Activated CD8-positive, alpha-beta memory T cell treated with anti-CD3 and anti-CD28 coated beads for 4 hours (primary cell): Measurements from ENCODE around the gene EML1.

Source experiments
- DNase-seq, 2 donors: peaks; one replicate each; pipeline ENCODE4 v3.0.0-alpha.2; 2020; ENCODE audit warnings: low read depth in 2 of 2

The EML1 gene

DNA sequence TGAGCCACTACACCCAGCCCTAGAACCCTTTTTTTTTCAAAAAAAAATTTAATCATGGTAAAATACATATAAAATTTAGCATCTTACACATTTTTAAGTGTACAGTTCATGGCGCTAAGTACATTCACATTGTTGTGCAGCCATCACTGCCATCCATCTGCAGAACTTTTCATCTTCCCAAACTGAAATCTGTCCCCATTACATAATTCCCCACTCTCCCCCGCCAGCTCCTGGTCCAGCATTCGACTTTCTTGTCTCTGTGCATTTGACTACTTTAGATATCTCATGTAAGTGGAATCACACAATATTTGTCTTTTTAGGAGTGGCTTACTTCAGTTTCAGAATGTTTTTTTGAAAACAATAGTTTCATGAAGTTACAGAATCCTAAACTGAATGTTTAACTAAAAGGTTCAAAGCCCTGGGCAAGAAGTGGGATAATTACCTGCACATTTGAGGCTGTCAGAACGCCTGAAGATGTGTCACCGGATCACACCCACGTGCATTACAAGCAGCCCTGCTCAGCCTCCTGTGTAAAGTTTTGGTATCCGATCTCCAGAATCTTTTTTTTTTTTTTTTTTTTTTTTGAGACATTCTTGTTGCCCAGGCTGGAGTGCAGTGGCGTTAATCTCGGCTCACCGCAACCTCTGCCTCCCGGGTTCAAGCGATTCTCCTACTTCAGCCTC lies 12.7 kb downstream of the EML1 start:
- no peak for DNase-seq

DNA sequence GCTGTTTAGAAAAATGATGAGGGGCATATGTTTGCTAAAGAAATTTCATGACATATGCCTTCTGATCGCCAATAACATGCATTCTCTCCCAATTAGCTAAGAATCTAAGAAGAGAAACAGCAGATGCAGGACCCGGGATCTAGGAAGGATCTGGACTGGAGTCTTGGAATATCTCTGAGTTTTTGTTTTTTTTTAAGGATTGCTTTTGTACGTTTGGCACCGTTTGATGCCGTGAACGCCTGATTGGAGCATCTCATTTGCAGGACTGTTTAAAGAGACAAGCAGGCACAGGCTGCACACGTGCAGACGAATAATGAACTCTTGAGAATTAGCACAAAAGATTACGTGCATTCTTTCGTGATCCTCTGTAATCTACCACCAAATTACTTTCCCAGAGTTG lies 13.6 kb downstream of the EML1 start:
- no peak for DNase-seq

DNA sequence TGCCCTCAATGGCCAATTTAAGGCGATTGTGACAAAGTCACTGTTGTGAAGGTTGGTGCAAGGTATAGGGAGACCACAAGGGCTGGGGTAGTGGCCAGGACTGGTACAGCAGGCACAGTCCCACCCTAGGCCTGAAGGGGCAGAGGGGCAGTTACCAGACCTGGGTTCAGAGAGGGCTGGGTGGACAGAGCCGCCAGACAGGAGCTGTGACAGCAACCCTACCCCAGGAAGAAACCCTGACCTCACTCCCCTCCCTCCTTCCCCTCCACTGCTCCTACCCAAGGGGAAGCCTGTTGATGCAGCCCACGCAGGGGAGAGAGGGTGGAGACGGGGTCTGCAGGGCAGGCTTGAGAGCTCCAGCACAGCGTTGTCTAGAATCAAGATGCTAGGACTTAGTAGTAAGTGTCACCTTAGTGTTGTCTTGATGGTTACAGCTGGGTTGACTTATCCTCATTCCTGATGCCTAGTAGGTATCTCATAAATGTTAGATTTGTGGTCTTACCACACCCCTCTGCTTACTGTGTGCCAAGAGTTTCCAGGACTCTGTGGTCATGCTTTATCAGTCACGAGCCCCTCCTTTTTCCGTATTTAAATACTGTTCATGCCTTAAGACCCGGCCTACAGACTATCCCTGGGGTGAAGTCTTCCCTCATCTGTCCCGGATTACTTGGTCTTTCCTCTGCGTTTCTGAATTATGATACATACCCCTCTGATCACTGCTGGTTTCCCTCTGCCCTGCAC lies 14.4 kb downstream of the EML1 start:
- DNase-seq = no peak

DNA sequence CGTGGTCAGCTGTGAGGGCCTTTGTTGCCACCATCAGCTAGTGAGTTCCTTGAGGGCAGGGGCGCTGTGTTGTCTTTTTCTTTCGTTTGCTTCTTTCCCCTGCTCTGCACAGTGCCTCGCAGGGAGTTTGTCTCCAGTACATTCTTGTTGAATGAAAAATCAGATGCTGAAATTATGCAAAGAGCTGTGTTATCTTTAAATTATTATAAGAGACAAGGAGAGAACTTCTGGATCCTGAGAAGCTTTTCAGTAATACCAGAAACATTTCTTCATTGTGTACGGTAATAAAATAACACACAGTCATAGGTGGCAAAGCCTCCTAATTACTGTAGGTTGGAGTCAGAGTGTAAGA lies 14.9 kb downstream of the EML1 start:
- no peak for DNase-seq

DNA sequence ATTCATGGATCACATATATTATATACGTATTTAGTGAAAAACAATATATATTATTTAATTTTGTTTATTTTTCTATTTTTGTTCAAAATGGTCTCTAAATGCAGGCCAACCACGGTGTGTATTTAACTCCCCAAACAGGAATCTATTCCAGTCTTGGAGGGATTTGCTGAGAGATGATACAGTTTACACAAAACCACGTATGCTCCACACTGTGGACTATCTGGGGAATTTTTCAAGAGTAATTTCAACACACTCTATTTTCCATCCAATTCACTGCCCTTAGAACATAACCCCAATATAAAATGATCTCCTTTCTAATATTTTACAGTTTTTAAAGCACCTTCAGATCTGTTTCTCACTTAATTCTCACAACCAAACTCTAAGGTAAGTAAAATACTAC lies 15.3 kb downstream of the EML1 start:
- DNase-seq = no peak

DNA sequence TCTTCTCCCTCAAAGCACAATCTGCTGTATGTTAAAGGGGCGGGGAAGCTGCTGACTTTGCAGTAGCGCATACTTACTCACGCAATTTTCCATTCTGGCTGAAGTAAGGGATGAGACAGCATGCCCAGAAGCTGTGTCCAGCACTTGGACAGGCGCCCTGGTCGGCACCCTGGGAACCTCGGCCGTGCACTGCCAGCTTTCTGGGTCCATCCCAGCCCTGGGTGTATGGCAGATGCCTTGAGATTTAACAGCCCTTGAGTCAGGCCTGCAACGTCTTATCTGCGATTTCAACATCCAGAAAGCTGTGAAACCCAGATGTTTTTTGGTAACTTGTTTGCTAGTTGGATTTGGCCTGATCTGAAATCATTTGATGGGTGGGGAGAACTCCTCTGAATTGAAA lies 16.1 kb downstream of the EML1 start:
- DNase-seq = no peak

DNA sequence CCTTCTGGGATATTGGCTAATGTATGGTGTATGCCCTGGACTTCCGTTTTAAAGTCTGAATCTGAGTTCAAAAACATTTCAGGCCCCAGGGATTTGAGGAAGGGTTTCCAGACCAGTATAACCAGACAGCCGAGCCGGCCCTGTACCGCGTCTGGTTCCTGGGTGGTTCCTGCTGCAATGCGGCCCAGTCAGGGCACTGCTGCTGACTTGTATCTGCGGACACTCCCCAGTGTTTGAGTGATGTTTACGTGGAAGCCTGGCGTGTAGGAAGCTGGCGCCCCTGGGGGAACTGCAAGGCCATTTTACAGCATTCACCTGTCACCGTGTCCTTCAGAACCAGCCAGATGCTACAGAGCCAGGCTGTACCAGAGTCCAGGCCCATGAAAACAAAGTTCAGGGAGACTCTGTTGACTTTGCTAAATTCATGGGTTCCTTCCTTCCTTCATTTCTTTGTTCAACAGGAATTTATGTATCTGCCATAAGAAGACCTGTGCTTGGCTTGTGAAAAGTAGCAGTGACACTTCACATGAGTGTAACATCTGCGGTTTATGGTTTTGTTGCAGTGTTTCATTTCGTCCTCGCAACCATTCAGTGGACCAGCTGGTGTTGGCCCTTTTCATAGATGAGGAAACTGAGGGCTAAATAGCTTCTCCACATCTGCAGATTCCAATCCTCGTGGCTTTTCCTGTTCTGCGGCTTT lies 16.8 kb downstream of the EML1 start:
- DNase-seq = no peak

DNA sequence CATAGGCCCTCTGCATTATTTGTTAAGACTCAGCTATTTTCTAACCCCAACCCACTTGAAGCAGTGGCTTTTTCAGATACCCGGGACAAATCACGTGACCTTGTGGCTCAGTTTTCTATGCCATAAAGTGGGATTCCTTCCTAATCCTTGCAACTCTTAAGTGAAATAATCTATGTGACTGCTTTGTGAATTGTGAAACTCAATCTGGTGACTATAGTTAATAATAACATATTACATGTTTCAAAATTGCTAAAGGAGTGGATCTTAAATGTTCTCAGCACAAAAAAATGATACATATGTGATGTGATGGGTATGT lies 17.3 kb downstream of the EML1 start:
- no peak for DNase-seq

DNA sequence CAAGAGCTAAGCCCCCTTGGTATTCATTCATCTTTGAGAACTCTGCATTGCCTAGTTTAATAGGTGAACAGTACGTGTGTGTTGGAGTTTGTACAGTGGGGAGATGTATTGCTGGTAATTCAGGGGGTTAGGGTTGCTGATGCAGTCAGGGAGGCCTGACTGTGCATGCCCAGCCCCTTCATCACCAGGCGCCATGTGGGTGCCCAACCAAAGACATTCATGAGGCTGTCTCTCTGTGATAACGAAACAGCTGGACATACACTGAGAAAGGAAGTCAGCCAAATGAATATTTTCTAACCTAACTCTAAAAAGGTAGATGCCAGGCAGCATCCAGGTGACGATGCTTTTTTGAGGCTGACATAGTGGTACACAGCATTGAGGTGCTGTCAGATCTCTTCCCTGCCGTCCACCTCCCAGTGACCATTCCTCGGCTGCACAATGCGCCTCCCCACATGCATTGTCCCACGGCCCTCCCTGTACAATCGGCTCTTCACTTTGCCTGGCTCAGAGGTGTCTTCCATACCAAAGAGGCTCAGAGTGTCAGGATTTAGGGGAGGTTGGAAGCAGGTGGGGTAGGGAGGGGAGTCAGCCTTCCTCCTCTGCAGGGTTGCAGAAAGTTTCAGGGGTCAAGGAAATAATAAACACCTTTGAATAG lies 19.0 kb downstream of the EML1 start:
- no peak for DNase-seq

DNA sequence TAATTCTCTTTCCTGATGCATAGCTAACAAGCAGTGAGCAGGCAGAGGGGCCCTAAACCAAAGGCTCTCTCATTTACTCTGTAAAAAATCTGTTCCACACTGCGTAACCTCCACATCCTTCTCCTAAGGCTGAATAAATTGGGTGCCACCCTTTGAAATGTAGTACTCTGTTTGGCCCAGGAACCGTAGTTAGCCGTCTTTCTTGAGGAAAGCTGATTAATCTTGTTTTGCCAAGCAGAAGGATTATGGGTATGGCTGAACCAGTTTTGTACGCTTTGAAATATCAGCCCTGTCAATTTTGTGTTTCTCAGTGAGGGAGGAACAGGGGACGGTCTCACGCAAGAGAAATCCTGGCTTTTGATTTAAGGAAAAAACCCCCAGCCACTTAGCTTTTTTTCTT lies 19.7 kb downstream of the EML1 start:
- no peak for DNase-seq

DNA sequence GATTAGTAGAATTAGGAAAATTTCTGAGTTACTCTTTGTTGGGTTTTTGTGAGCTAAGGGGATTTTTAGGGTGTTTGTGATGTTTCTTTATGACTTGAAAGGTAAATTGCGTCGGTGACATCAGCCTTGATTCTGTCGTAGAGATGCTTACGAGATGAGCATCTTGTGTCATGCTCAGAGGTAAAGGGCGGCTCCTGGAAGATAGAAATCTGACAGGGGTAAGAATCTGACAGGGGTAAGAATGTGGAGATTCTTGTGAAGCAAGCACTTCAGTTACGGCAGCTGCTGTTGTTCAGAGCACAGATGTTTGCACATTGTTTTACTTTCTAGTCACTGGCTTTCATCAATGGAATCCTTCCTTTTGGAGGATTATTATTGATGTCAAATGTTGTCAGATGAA lies 22.5 kb downstream of the EML1 start:
- no peak for DNase-seq

DNA sequence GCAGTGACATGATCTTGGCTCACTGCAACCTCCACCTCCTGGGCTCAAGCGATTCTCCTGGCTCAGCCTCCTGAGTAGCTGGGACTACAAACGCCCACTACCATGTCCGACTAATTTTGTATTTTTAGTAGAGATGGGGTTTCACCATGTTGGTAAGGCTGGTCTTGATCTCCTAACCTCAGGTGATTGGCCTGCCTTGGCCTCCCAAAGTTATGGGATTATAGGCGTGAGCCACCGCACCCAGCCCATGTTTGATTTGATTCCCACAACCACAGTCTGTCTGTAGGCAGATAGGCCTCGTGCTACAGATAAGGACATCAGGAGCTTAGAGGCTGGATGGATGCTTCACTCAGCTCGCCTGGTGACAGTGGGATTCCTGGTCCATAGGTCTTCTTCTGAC lies 23.0 kb downstream of the EML1 start:
- DNase-seq = no peak

DNA sequence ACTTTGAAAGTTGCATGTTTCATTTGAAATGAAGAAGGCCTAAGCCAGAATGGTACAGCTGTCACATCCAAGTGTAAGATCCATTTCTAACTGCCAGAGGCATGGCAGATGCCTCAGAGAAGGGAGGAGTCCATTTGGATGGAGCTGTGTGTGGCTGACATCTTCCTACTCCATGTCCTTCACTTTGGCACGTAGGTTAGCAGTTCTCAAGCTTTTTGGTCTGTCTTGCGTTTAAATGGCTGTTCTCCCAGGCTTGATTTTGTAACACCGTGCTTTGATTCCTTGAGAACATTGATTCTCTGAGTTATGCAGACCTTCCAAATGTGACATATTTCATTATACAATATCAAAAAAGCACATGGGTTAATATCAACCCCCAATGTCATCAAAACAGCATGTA lies 23.4 kb downstream of the EML1 start:
- no peak for DNase-seq

DNA sequence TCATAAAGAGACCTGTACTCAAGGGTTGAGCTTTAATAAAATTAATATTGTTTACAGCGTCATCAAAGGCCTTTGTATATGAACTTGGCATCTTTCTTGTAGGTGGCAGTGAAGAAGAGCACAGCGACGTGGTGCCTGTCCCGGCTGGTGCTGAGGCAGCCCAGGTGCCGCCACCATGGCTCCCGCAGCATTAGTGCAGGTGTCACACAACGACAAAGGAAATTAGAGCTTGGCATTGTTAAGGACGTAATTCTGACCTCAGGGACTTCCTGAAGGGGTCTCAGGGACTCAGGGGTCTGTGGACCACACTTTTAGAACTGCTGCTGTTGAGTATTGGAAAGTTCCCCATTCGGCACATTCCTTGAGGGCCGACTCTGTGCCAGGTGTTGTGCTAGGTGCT lies 24.1 kb downstream of the EML1 start:
- no peak for DNase-seq

DNA sequence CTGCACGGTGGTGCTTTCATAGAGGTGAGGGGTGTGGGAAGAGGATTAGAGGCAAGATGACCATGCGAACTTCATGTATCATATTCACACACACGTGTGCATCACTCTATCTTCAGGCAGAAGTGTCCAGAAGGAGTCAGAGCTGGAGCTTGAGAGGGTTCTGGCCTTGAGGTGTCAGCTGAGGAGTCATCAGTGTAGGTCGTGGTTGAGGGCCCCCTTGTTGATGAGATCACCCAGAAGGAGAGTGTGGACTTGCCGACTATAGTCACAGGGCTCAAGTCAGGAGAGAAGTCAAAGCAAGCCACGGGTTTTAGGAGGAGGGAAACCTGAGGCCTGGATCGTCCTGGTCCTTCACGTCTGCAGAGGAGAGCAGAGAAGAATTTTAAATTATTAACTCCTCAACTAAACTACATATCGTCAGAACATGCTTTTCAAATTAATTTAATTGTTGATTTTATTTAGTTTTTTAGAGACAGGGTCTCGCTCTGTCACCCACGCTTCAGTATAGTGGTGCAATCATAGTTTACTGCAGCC lies 25.4 kb downstream of the EML1 start:
- DNase-seq = no peak

DNA sequence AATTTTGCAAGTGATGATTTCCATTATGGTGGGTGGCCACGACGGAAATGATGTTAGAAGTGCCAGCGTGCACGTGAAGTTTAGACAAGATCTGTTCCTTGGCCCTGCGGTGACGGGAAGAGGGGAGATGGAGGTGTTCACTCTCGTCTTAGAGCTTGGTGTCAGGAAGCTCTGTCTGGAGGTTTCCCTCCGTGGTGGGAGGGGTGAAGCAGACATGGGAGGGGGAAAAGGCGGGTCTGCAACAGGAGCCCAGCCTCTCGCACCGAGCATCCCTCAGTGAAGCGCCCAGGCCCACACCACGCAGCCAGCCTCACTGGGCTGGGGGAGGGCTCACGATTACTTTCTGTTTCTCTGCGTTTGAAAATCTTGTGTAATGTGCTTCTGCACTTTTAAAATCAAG lies 26.3 kb downstream of the EML1 start:
- DNase-seq = no peak

DNA sequence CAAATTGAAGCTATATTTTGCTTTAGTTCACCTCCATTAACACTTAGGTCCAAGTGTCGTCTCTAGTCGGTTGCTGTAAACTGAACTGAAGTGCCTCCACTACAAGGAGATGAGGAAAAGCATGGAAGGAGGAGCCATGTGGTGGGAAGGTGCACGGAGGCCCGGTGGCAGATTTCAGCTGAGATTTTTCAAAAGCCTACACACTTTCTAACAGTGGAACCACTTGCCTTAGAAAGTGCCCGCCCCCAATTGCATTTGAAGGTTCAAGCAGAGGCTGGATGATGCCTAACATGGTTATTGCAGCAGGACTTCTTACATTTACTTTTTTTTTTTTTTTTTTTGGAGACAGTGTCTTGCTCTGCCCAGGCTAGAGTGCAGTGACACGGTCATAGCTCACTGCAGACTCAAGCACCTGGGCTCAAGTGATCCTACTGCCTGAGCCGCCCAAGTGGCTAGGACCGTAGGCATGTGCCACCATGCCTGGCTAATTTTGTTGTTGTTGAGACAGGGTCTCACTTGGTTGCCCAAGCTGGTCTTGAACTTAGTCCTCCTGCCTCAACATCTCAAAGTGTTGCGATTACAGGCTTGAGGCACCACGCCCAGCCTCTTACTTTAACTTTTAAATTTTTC lies 27.6 kb downstream of the EML1 start:
- no peak for DNase-seq

DNA sequence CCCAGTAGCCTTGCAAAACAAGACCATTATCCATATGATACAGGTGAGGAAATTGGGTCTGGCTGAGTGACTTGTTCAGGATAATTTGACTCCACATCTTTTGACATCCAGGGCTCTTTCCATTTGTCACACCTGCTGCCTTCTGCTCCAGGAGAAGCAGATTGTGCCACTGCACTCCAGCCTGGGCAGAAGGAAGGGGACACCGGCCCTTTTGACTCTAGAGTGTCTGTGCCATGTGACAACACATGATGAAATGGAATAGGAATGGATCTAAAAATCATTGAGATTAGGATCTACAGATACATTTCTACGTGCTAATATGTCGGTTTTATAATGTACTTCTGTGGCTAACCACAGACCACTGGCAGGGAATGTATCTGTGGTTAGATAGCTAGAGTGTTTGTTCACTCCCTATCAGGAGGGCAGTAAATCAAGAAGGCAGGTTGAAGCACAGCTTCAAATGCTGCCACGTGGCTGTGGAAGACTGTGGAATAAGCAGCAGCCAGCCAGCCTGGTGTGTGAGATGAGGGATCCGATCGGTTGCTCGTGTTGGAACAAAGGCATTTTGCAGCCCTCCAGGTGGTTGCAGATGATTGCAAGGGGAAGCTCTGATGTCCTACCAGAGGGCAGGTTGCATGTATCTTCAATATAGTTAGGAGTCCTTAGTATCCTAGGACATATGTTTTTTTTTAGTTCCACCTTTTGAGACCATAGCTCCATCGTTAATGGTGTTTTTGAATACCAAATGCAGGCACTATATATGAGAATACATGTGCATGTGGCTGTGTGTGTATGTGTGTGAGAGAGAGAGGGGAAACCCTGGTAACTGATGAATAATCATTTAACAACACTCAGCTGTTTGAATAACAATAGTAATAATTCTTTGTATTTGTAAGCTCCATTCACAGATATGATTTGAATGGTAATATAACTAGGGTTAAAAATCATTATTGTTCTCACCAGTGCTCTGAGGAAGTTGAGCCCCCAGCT lies 28.6 kb downstream of the EML1 start:
- no peak for DNase-seq

DNA sequence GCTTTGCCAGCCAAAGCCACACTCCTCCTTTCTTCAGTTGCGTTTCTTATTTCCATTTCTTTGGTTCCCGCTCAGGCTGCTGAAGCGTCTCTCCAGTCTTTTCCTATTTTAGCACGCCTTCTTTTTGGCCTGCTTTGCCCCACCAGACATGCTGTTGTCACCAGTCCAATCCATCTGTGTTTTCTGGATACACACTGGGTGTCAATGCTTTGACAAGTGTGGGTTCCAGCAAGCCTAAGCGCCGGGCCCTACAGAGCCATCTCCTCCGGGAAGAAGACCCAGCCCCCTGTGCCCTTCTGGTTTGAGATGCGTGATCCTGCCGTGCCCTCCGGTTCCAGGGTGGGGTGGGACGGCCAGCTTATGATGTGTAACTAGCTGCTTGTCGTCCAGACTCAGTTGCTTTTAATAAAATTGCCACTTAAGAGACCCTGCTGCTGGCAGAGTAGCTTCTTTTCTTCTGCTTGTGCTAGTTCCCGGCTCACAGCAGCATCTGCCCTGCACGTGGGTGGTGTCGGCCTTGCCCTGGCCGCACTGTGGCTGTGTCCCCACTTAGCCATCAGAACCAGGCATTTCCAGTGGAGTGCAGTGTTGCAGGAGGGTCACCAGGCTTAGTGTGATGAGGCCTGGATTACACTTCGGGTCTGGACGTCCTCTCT lies 29.7 kb downstream of the EML1 start:
- DNase-seq = no peak

DNA sequence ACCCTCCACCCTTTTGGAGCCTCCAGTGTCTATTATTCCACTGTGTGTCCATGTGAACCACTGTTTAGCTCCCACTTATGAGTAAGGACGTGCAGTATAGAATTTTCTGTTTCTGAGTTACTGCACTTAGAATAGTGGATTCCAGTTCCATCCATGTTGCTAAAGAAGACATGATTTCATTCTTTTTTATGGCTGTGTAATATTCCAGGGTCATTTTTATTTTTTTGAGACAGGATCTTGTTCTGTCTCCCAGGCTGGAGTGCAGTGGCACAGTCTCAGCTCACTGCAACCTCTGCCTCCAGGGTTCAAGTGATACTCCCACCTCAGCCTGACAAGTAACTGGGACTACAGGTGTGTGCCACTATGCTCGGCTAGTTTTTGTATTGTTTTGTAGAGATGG lies 31.6 kb downstream of the EML1 start:
- DNase-seq = no peak
